Loucy (cell line): Measurements from ENCODE around the gene CD58.

Source experiments
- H2AFZ ChIP-seq: fragments of 200-600 bp; sonication (generic); 2 replicates; pipeline ENCODE4 v1.6.0; 2016; ENCODE audit warnings: antibody characterized with exemption, mild to moderate bottlenecking, low read length, moderate library complexity
- H3F3A ChIP-seq: fragments of 200-600 bp; 2 replicates; pipeline ENCODE4 v1.6.0; 2016; ENCODE audit warnings: antibody characterized with exemption, low read depth, mild to moderate bottlenecking
- H3K27me3 ChIP-seq: fragments of 200-600 bp; sonication (generic); 2 replicates; pipeline ENCODE4 v1.6.1; 2014; ENCODE audit warnings: low read length, mild to moderate bottlenecking; ENCODE audit not compliant: insufficient read depth, poor library complexity, severe bottlenecking
- H3K36me3 ChIP-seq: fragments of 200-600 bp; sonication (generic); 2 replicates; pipeline ENCODE4 v1.6.1; 2016; ENCODE audit warnings: low read length; ENCODE audit not compliant: insufficient read depth
- H3K4me1 ChIP-seq: fragments of 200-600 bp; sonication (generic); 2 replicates; pipeline ENCODE4 v1.5.1; 2014; ENCODE audit warnings: low read length, mild to moderate bottlenecking; ENCODE audit not compliant: insufficient read depth, poor library complexity, severe bottlenecking
- H3K4me2 ChIP-seq: fragments of 200-600 bp; sonication (generic); 2 replicates; pipeline ENCODE4 v1.6.0; 2014; ENCODE audit warnings: antibody characterized with exemption, low read length, low read depth, mild to moderate bottlenecking; ENCODE audit not compliant: poor library complexity, severe bottlenecking
- H3K4me3 ChIP-seq: fragments of 200-600 bp; sonication (generic); 2 replicates; pipeline ENCODE4 v1.5.1; 2014; ENCODE audit warnings: low read length, mild to moderate bottlenecking, mixed read lengths; ENCODE audit not compliant: poor library complexity, severe bottlenecking
- H3K79me2 ChIP-seq: fragments of 200-600 bp; sonication (generic); 2 replicates; pipeline ENCODE4 v1.6.1; 2014; ENCODE audit warnings: low read length; ENCODE audit not compliant: insufficient read depth
- H3K9ac ChIP-seq: fragments of 200-600 bp; sonication (generic); 2 replicates; pipeline ENCODE4 v1.6.0; 2014; ENCODE audit warnings: mild to moderate bottlenecking, low read depth, low read length, moderate library complexity; ENCODE audit not compliant: poor library complexity, severe bottlenecking
- H3K9me2 ChIP-seq: fragments of 200-600 bp; sonication (generic); replicated peaks from 2 replicates; pipeline ENCODE4 v1.6.1; 2016; ENCODE audit warnings: low read depth, low read length, mixed read lengths
- H3K9me3 ChIP-seq: fragments of 200-600 bp; sonication (generic); 2 replicates; pipeline ENCODE4 v1.6.1; 2014; ENCODE audit warnings: mild to moderate bottlenecking, antibody characterized with exemption, low read length, low read depth; ENCODE audit not compliant: insufficient read depth
- H4K20me1 ChIP-seq: fragments of 200-600 bp; sonication (generic); 2 replicates; pipeline ENCODE4 v1.6.0; 2014; ENCODE audit warnings: antibody characterized with exemption, low read length, mild to moderate bottlenecking; ENCODE audit not compliant: insufficient read depth, poor library complexity, severe bottlenecking
- CTCF ChIP-seq: fragments of 200-600 bp; sonication (generic); conservative IDR thresholded peaks from 2 replicates; pipeline ENCODE4 v1.5.1; 2014; ENCODE audit warnings: mild to moderate bottlenecking, antibody characterized with exemption, low read length
- EZH2phosphoT487 ChIP-seq: fragments of 200-600 bp; IDR thresholded peaks from 2 replicates; pipeline ENCODE4 v1.6.1; 2018; ENCODE audit warnings: antibody characterized with exemption, mild to moderate bottlenecking, moderate library complexity, borderline replicate concordance

CD58 gene

GRCh38 chr1:116573431-116574095, 2.7 kb upstream of the CD58 start:
- Histone ChIP-seq H3K9me2 (no peaks in the 10 kb centered on the region), H3K9me3 (no peaks in the 10 kb centered on the region), H3K4me1 (peaks cover 27% of the 10 kb centered on the region), H3K9ac (no peak overlapping the region), H3K4me3 (no peak overlapping the region), H3F3A (no peaks in the 10 kb centered on the region), H4K20me1 (peaks cover 14% of the 10 kb centered on the region), H2AFZ (no peak overlapping the region), H3K4me2 (no peak overlapping the region), H3K27me3 (no peaks in the 10 kb centered on the region), H3K79me2 (peaks cover 16% of the 10 kb centered on the region), H3K36me3 (no peaks in the 10 kb centered on the region)
- TF ChIP-seq EZH2phosphoT487, result no peak
- TF ChIP-seq CTCF, result no peak

- H3F3A ChIP-seq, result no peaks in the 10 kb centered on the region
These were observed 2.1 kb upstream of the CD58 start for GRCh38 chr1:116572771-116573430.

GRCh38 chr1:116572099-116572498, 1.3 kb upstream of the CD58 start:
- H3K4me2 ChIP-seq, result no peak overlapping the region
- no peaks in the 10 kb centered on the region for H3K27me3 ChIP-seq
- TF ChIP-seq EZH2phosphoT487, result no peak
- no peak for TF ChIP-seq CTCF
- H2AFZ ChIP-seq, result no peak overlapping the region
- H3K9ac ChIP-seq, result peak overlapping the region; percentile 97
- peaks cover 41% of the 10 kb centered on the region for H3K4me1 ChIP-seq
- no peaks in the 10 kb centered on the region for H3F3A ChIP-seq
- no peaks in the 10 kb centered on the region for H3K36me3 ChIP-seq
- H4K20me1 ChIP-seq, result peaks cover 17% of the 10 kb centered on the region
- no peak overlapping the region for H3K4me3 ChIP-seq
- H3K9me3 ChIP-seq, result no peaks in the 10 kb centered on the region
- H3K79me2 ChIP-seq, result peaks cover 30% of the 10 kb centered on the region
- H3K9me2 ChIP-seq, result no peaks in the 10 kb centered on the region

More at GRCh38 chr1:116572771-116573430, 2.1 kb upstream of the CD58 start:
- no peaks in the 10 kb centered on the region for H3K36me3 ChIP-seq
- no peak overlapping the region for H3K4me2 ChIP-seq
- H3K79me2 ChIP-seq, result peaks cover 23% of the 10 kb centered on the region
- no peak overlapping the region for H2AFZ ChIP-seq
- H3K27me3 ChIP-seq, result no peaks in the 10 kb centered on the region
- no peak overlapping the region for H3K4me3 ChIP-seq
- peaks cover 34% of the 10 kb centered on the region for H3K4me1 ChIP-seq
- no peak overlapping the region for H3K9ac ChIP-seq
- H4K20me1 ChIP-seq, result peaks cover 17% of the 10 kb centered on the region
- TF ChIP-seq CTCF, result no peak
- no peak for TF ChIP-seq EZH2phosphoT487
- H3K9me3 ChIP-seq, result no peaks in the 10 kb centered on the region
- H3K9me2 ChIP-seq, result no peaks in the 10 kb centered on the region
